PFSK-1 (cell line): ENCODE data around the gene NEU3.

ENCODE experiments used
- FOXP2 ChIP-seq: optimal IDR thresholded peaks from 2 replicates; pipeline ENCODE3; 2011; ENCODE audit warnings: borderline replicate concordance, control low read depth, inconsistent platforms; ENCODE audit not compliant: insufficient read depth; ENCODE audit errors: extremely low read length, extremely low read depth
- POLR2AphosphoS5 ChIP-seq: IDR thresholded peaks from 2 replicates; pipeline ENCODE4 v1.6.1; 2012; ENCODE audit warnings: low read depth, mild to moderate bottlenecking, control low read depth, low read length, moderate library complexity
- SIN3A ChIP-seq: IDR thresholded peaks from 2 replicates; pipeline ENCODE4 v1.6.1; 2012; ENCODE audit warnings: mild to moderate bottlenecking, low read length, moderate library complexity, borderline replicate concordance; ENCODE audit not compliant: insufficient read depth
- TAF1 ChIP-seq: IDR thresholded peaks from 2 replicates; pipeline ENCODE4 v1.6.1; 2012; ENCODE audit warnings: low read length, control low read depth, borderline replicate concordance; ENCODE audit not compliant: insufficient read depth
- TF ChIP-seq, protein P1 (sequence below), 2 experiments: IDR thresholded peaks; 2 replicates each; pipeline versions ENCODE4 v1.6.1 to v1.8.0; 2011 to 2012; ENCODE audit warnings: low read depth in 2 of 2, low read length in 2 of 2, control low read depth in 1 of 2, inconsistent platforms in 1 of 2, mild to moderate bottlenecking in 1 of 2, moderate library complexity in 1 of 2; ENCODE audit not compliant: insufficient read depth in 1 of 2

Gene NEU3

DNA sequence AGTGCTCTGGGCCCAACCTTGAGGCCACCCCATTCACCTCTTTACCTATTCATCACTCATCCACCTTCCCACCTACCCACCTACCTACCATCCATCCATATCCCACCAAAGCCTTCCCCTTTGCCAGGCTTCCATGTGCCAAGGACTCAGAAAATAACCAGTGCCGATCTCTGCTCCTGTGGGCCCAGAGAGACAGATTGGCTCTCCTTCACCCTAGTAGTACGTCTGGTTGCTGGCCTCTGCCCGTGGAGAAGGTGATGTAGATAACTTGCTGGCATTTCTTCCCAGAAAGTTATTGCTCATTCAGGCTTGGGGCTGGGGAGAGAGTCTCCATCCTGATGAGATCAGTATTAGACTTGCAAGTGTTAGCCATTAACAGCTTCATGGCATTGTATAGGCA is 45.2 kb downstream of the NEU3 start:
- TF ChIP-seq, protein P1, sequence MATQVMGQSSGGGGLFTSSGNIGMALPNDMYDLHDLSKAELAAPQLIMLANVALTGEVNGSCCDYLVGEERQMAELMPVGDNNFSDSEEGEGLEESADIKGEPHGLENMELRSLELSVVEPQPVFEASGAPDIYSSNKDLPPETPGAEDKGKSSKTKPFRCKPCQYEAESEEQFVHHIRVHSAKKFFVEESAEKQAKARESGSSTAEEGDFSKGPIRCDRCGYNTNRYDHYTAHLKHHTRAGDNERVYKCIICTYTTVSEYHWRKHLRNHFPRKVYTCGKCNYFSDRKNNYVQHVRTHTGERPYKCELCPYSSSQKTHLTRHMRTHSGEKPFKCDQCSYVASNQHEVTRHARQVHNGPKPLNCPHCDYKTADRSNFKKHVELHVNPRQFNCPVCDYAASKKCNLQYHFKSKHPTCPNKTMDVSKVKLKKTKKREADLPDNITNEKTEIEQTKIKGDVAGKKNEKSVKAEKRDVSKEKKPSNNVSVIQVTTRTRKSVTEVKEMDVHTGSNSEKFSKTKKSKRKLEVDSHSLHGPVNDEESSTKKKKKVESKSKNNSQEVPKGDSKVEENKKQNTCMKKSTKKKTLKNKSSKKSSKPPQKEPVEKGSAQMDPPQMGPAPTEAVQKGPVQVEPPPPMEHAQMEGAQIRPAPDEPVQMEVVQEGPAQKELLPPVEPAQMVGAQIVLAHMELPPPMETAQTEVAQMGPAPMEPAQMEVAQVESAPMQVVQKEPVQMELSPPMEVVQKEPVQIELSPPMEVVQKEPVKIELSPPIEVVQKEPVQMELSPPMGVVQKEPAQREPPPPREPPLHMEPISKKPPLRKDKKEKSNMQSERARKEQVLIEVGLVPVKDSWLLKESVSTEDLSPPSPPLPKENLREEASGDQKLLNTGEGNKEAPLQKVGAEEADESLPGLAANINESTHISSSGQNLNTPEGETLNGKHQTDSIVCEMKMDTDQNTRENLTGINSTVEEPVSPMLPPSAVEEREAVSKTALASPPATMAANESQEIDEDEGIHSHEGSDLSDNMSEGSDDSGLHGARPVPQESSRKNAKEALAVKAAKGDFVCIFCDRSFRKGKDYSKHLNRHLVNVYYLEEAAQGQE (IDR thresholded peaks at IDR 0.05; ENCODE audit: insufficient read depth in 1 of 2, low read depth in 2 of 2, low read length in 2 of 2), result no peak
- TF ChIP-seq FOXP2, result no peak
- TF ChIP-seq SIN3A, result no peak
- TF ChIP-seq POLR2AphosphoS5, result no peak
- TF ChIP-seq TAF1, result no peak

DNA sequence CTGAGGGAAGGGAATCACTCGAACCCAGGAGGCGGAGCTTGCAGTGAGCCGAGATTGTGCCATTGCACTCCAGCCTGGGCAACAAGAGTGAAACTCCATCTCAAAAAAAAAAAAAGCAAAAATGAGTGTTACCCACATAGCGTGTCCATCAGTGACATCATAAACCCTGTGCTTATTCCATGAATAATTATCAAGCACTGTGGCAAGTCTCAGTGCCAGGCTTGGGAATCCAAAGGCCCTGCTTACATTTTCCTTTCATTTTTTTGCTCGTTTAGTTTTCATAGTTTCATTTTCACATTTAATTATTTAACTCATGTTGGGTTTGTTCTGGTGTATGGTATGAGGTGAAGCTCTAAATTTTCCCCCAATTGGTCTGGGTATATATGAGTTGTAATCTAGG is 46.5 kb downstream of the NEU3 start:
- TF ChIP-seq TAF1 (no peak), SIN3A (no peak), FOXP2 (no peak), POLR2AphosphoS5 (no peak)
- TF ChIP-seq, protein P1 (IDR thresholded peaks at IDR 0.05; ENCODE audit: insufficient read depth in 1 of 2, low read depth in 2 of 2, low read length in 2 of 2), result no peak

DNA sequence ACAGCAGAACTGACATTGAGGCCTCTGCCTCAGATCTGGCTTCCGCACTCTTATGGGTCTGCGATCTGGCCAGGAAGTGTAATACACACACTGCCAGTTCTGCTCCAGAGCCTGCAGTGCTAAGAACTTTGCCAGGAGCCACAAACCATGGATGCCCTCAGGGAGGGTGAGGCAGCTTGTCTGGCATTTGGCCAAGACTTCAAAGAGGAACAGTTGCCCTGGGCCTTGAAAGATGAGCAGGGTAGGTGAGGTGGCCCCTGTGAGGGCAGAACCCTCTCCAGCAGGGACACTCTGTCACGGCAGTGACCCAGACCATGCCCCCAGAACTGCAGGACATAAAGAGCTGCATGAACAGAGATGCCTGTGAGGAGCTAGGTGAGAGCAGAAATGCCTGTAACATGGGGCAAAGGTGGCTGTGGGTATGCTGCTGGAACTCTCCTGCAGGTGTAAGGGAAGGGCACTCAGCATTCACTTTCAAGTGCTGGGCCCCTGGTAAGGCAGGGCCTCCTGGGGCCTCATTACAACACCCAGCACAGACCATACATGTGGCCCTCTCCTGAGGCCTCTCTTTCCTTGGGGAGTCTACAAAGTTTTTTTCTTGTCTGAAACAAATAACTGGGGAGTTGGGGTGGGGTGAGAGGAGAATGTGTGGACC is 47.3 kb downstream of the NEU3 start:
- TF ChIP-seq POLR2AphosphoS5 (no peak), FOXP2 (no peak), SIN3A (no peak), TAF1 (no peak)
- TF ChIP-seq, protein P1 (IDR thresholded peaks at IDR 0.05; ENCODE audit: insufficient read depth in 1 of 2, low read depth in 2 of 2, low read length in 2 of 2), result no peak

DNA sequence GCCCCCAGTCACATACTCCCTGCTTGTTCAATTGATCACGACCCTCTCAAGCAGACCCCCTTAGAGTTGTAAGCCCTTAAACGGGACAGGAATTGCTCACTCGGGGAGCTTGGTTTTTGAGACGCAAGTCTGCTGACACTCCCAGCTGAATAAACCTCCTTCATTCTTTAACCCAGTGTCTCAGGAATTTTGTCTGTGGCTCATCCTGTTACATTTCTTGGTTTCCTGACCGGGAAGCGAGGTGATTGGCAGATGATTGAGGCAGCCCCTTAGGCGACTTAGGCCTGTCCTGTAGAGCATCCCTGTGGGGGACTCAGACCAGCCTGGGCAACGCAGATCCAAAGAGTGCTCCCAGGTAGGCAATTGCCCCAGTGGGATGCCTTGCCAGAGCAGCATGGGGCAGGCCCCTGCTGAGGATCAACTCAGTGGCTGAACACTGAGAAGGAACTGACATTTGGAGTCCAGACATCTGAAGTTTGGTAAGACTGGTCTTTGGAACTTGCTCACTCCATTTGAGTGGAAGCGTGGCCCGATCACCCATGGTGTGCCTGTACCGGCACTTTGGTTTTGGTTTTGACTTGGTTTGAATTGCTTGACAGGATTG is 51.5 kb downstream of the NEU3 start:
- no peak for TF ChIP-seq TAF1
- no peak for TF ChIP-seq POLR2AphosphoS5
- no peak for TF ChIP-seq FOXP2
- TF ChIP-seq, protein P1 (IDR thresholded peaks at IDR 0.05; ENCODE audit: insufficient read depth in 1 of 2, low read depth in 2 of 2, low read length in 2 of 2), result no peak
- TF ChIP-seq SIN3A, result no peak
